GM23248 (cell line): ENCODE data around the gene JAGN1. TPM values are rescaled to one million over a fixed set of nuclear protein-coding genes. Genes with fewer than 3 reads are reported as not detected.

Experiments used
- DNase-seq: peaks from one replicate; pipeline ENCODE4 v3.0.0-alpha.2; 2015
- H2AFZ ChIP-seq: fragments of 200-600 bp; sonication (generic); 2 replicates; pipeline ENCODE4 v1.6.1; 2016; ENCODE audit warnings: antibody characterized with exemption
- H3F3A ChIP-seq: fragments of 200-600 bp; sonication (generic); 2 replicates; pipeline ENCODE4 v1.6.1; 2016; ENCODE audit warnings: mild to moderate bottlenecking, antibody characterized with exemption, mixed run types; ENCODE audit not compliant: insufficient read depth
- H3K27ac ChIP-seq: fragments of 200-600 bp; sonication (generic); 2 replicates; pipeline ENCODE4 v1.5.1; 2016; ENCODE audit warnings: mild to moderate bottlenecking
- H3K27me3 ChIP-seq: fragments of 200-600 bp; sonication (generic); replicated peaks from 2 replicates; pipeline ENCODE4 v1.6.1; 2016; ENCODE audit warnings: mild to moderate bottlenecking; ENCODE audit not compliant: insufficient read depth
- H3K36me3 ChIP-seq: fragments of 200-600 bp; sonication (generic); 2 replicates; pipeline ENCODE4 v1.6.1; 2016; ENCODE audit warnings: low read depth, mild to moderate bottlenecking
- H3K4me1 ChIP-seq: fragments of 200-600 bp; sonication (generic); 2 replicates; pipeline ENCODE4 v1.6.1; 2016; ENCODE audit warnings: mild to moderate bottlenecking; ENCODE audit not compliant: insufficient read depth
- H3K4me2 ChIP-seq: fragments of 200-600 bp; sonication (generic); one replicate; pipeline ENCODE4 v1.6.1; 2016; ENCODE audit warnings: mild to moderate bottlenecking; ENCODE audit not compliant: unreplicated experiment
- H3K4me3 ChIP-seq: fragments of 200-600 bp; sonication (generic); 2 replicates; pipeline ENCODE4 v1.5.1; 2016; ENCODE audit warnings: mild to moderate bottlenecking
- H3K79me2 ChIP-seq: fragments of 200-600 bp; sonication (generic); 2 replicates; pipeline ENCODE4 v1.6.1; 2016; ENCODE audit warnings: mild to moderate bottlenecking; ENCODE audit not compliant: insufficient read depth
- H3K9ac ChIP-seq: fragments of 200-600 bp; sonication (generic); 2 replicates; pipeline ENCODE4 v1.6.1; 2016; ENCODE audit warnings: mild to moderate bottlenecking
- H3K9me2 ChIP-seq: fragments of 200-600 bp; sonication (generic); 2 replicates; pipeline ENCODE4 v1.6.1; 2016; ENCODE audit warnings: mixed run types, mild to moderate bottlenecking, moderate library complexity; ENCODE audit not compliant: insufficient read depth
- H3K9me3 ChIP-seq: fragments of 200-600 bp; sonication (generic); one replicate; pipeline ENCODE4 v1.6.1; 2017; ENCODE audit warnings: low read depth
- H4K20me1 ChIP-seq: fragments of 200-600 bp; sonication (generic); 2 replicates; pipeline ENCODE4 v1.6.0; 2016; ENCODE audit not compliant: insufficient read depth
- EZH2 ChIP-seq: fragments of 200-600 bp; sonication (generic); IDR thresholded peaks from 2 replicates; pipeline ENCODE4 v1.6.1; 2018; ENCODE audit warnings: antibody characterized with exemption, mild to moderate bottlenecking; ENCODE audit not compliant: insufficient read depth, poor library complexity, severe bottlenecking
- EZH2phosphoT487 ChIP-seq: fragments of 200-600 bp; sonication (generic); IDR thresholded peaks from 2 replicates; pipeline ENCODE4 v1.6.1; 2018; ENCODE audit warnings: antibody characterized with exemption, moderate library complexity, mild to moderate bottlenecking, low read depth; ENCODE audit not compliant: insufficient read depth
- WGBS, 2 experiments: methylation state at CpG; one replicate each; pipeline ENCODE4 v1.1.6; 2015 to 2017; ENCODE audit warnings: low lambda C conversion rate in 2 of 2, low coverage in 1 of 2; ENCODE audit errors: missing lambda C conversion rate in 2 of 2; 5-methylcytosine and 5-hydroxymethylcytosine counted together
- in situ Hi-C: fragments of 300-500 bp; cut with MboI; formaldehyde crosslinking; loops from 2 replicates; pipeline ENCODE4 v1.15.0; 2020
- polyA plus RNA-seq: library from polyadenylated mRNA; unstranded; fragments of >200 nt; fragmentation: Nextera tagmentation; extraction: Ambion mirVana; gene quantifications from 2 replicates; pipeline ENCODE4 v1.2.1, GENCODE V29; 2016
- small RNA-seq: library from RNA; depleted of rRNA; stranded (forward); fragments of <200 nt; gene quantifications from one replicate; pipeline ENCODE3, GENCODE V24; 2014; ENCODE audit warnings: low read depth, low replicate concordance
- total RNA-seq: library from RNA; depleted of rRNA; stranded (reverse); fragments of >200 nt; shearing (Covaris generic); gene quantifications from 2 replicates; pipeline ENCODE4 v1.2.3, GENCODE V29; 2014; rRNA removed

The JAGN1 gene
- total and polyA plus RNA-seq, 2 experiments from 2014 or later: 35.7 to 45.3 TPM

DNA sequence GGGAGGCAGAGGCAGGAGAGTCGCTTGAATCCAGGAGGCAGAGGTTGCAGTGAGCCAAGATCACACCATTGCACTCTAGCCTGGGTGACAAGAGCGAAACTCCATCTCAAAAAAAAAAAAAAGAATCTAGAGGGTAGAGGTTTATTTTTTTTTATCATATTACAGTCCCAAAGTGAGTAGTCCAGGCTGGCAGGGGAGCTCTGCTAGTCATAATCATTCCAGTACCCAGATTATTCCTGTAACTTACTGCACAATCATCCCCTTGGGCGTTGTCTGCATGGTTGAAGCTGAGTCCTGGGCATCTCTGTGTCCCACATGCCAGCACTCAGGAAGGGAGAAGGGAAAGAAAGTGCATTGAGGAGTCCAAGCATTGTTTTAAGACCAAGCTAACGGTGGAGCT is 51.8 kb downstream of the JAGN1 start:
- no peaks in the 10 kb centered on the region for H3K9me2 ChIP-seq
- no peaks in the 10 kb centered on the region for H3K27me3 ChIP-seq
- no peak overlapping the region for H3K4me3 ChIP-seq
- DNase-seq: no peak
- H3K9me3 ChIP-seq: no peaks in the 10 kb centered on the region
- H3K79me2 ChIP-seq: no peaks in the 10 kb centered on the region
- no peaks in the 10 kb centered on the region for H3K4me1 ChIP-seq
- in situ Hi-C loops: no loop called here
- no peaks in the 10 kb centered on the region; the same call in 1 of the 2 replicates for H3F3A ChIP-seq
- no peaks in the 10 kb centered on the region for H4K20me1 ChIP-seq
- no peaks in the 10 kb centered on the region for H3K36me3 ChIP-seq
- WGBS, 2 experiments: 93 to 96% methylated on average over 4 of the region's 4 CpGs
- TF ChIP-seq EZH2phosphoT487 (no peak), EZH2 (no peak)
- no peak overlapping the region for H3K4me2 ChIP-seq
- no peak overlapping the region for H2AFZ ChIP-seq
- H3K27ac ChIP-seq: no peak overlapping the region
- H3K9ac ChIP-seq: no peak overlapping the region

DNA sequence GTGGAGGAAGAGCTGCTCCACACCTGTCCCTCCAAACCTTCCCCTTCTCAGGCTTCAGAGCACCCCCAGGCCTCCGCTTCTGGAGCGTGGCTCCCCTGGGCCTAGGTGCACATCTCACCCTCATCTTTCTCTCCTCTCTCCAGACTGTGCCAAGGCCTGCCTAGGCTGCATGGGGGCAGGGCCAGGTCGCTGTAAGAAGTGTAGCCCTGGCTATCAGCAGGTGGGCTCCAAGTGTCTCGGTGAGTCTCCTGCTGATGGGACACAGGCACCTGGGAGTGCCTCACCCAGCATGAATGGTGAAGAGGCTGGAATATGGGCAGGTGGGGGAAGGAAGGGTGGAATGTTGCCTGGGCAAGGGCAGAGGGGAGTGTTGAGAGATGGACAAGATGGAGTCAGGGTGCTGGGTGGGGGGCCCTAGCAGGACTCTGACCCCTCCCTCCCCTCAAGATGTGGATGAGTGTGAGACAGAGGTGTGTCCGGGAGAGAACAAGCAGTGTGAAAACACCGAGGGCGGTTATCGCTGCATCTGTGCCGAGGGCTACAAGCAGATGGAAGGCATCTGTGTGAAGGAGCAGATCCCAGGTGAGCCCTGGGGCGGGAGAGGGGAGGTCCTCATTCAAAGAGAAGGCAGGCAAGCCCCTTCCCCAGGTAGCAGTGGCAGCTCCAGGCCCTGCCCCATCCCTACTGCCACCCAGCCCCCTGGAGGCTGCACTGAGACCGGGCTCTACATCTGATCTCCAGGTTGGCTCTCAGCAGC is 52.7 kb downstream of the JAGN1 start:
- Histone ChIP-seq H3K27me3 (no peaks in the 10 kb centered on the region), H3K27ac (no peak overlapping the region), H3K9me3 (no peaks in the 10 kb centered on the region), H3K4me1 (no peaks in the 10 kb centered on the region), H2AFZ (no peak overlapping the region), H4K20me1 (no peaks in the 10 kb centered on the region), H3K9me2 (no peaks in the 10 kb centered on the region), H3K36me3 (no peaks in the 10 kb centered on the region), H3K9ac (no peak overlapping the region), H3K79me2 (no peaks in the 10 kb centered on the region), H3K4me2 (no peak overlapping the region), H3F3A (no peaks in the 10 kb centered on the region; the same call in 1 of the 2 replicates), H3K4me3 (no peak overlapping the region)
- TF ChIP-seq EZH2phosphoT487 (no peak), EZH2 (no peak)
- WGBS, 2 experiments: 73 to 74% methylated on average over 11 of the region's 11 CpGs
- no peak for DNase-seq
- in situ Hi-C loops: no loop called here

Small RNAs within 50 kb of the gene (small RNA-seq; reads per million reads assigned to genes)
- gene RNU6-882P: not detected

Other genes with a start within 250 kb of the JAGN1 start
- 25.7 and 31.0 TPM in 2 replicates for gene MTMR14, start 241.1 kb upstream of the JAGN1 start, total RNA-seq
- gene MTMR14, start 241.1 kb upstream of the JAGN1 start, polyA plus RNA-seq: 22.9 and 24.0 TPM in 2 replicates
- not detected in 2 replicates for gene CPNE9, start 186.8 kb upstream of the JAGN1 start, total RNA-seq
- gene CPNE9, start 186.8 kb upstream of the JAGN1 start, polyA plus RNA-seq: not detected in 2 replicates
- gene BRPF1, start 158.9 kb upstream of the JAGN1 start, total RNA-seq: 16.3 and 18.3 TPM in 2 replicates
- gene BRPF1, start 158.9 kb upstream of the JAGN1 start, polyA plus RNA-seq: 7.3 and 10.4 TPM in 2 replicates
- gene OGG1, start 140.7 kb upstream of the JAGN1 start, total RNA-seq: 18.0 and 36.5 TPM in 2 replicates
- 23.0 and 24.6 TPM in 2 replicates for gene OGG1, start 140.7 kb upstream of the JAGN1 start, polyA plus RNA-seq
- 26.9 and 30.6 TPM in 2 replicates for gene CAMK1, start 120.7 kb upstream of the JAGN1 start, total RNA-seq
- gene CAMK1, start 120.7 kb upstream of the JAGN1 start, polyA plus RNA-seq: 27.7 and 28.3 TPM in 2 replicates
- gene TADA3, start 98.1 kb upstream of the JAGN1 start, total RNA-seq: 131 and 135 TPM in 2 replicates
- gene TADA3, start 98.1 kb upstream of the JAGN1 start, polyA plus RNA-seq: 85.1 and 87.7 TPM in 2 replicates
- 315 and 325 TPM in 2 replicates for gene ARPC4, start 97.5 kb upstream of the JAGN1 start, total RNA-seq
- 182 and 190 TPM in 2 replicates for gene ARPC4, start 97.5 kb upstream of the JAGN1 start, polyA plus RNA-seq
- 30.3 and 31.1 TPM in 2 replicates for gene TTLL3, start 80.3 kb upstream of the JAGN1 start, total RNA-seq
- 20.1 and 26.9 TPM in 2 replicates for gene TTLL3, start 80.3 kb upstream of the JAGN1 start, polyA plus RNA-seq
- gene RPUSD3, start 46.6 kb upstream of the JAGN1 start, total RNA-seq: 32.6 and 39.8 TPM in 2 replicates
- 37.4 and 38.3 TPM in 2 replicates for gene RPUSD3, start 46.6 kb upstream of the JAGN1 start, polyA plus RNA-seq
- not detected in 2 replicates for gene CIDEC, start 10.4 kb upstream of the JAGN1 start, total RNA-seq
- not detected in 2 replicates for gene CIDEC, start 10.4 kb upstream of the JAGN1 start, polyA plus RNA-seq
- gene IL17RE, start 12.2 kb downstream of the JAGN1 start, total RNA-seq: 0.51 and 5.5 TPM in 2 replicates
- gene IL17RE, start 12.2 kb downstream of the JAGN1 start, polyA plus RNA-seq: 0.24 and 0.27 TPM in 2 replicates
- 41.8 and 49.4 TPM in 2 replicates for gene IL17RC, start 26.5 kb downstream of the JAGN1 start, total RNA-seq
- gene IL17RC, start 26.5 kb downstream of the JAGN1 start, polyA plus RNA-seq: 20.5 and 25.3 TPM in 2 replicates
- gene CRELD1, start 43.2 kb downstream of the JAGN1 start, total RNA-seq: 18.2 and 29.5 TPM in 2 replicates
- gene CRELD1, start 43.2 kb downstream of the JAGN1 start, polyA plus RNA-seq: 19.2 and 19.9 TPM in 2 replicates
- gene PRRT3, start 61.8 kb downstream of the JAGN1 start, total RNA-seq: 2.9 and 7.5 TPM in 2 replicates
- gene PRRT3, start 61.8 kb downstream of the JAGN1 start, polyA plus RNA-seq: 4.3 and 4.5 TPM in 2 replicates
- gene EMC3, start 96.2 kb downstream of the JAGN1 start, total RNA-seq: 44.3 and 130 TPM in 2 replicates
- 139 and 154 TPM in 2 replicates for gene EMC3, start 96.2 kb downstream of the JAGN1 start, polyA plus RNA-seq
- 6.1 and 7.0 TPM in 2 replicates for gene FANCD2, start 135.8 kb downstream of the JAGN1 start, total RNA-seq
- gene FANCD2, start 135.8 kb downstream of the JAGN1 start, polyA plus RNA-seq: 3.8 and 4.4 TPM in 2 replicates
- not detected in 2 replicates for gene FANCD2OS, start 217.6 kb downstream of the JAGN1 start, total RNA-seq
- gene FANCD2OS, start 217.6 kb downstream of the JAGN1 start, polyA plus RNA-seq: not detected in 2 replicates
- gene BRK1, start 225.1 kb downstream of the JAGN1 start, total RNA-seq: 116 and 180 TPM in 2 replicates
- 293 and 295 TPM in 2 replicates for gene BRK1, start 225.1 kb downstream of the JAGN1 start, polyA plus RNA-seq